Breast epithelium (tissue), 3 donors: ENCODE data around the gene DHRS1.

ENCODE experiments used
- CTCF ChIP-seq, 3 donors: fragments of 450-650 bp; IDR thresholded peaks; one replicate each; pipeline ENCODE4 v1.5.1; 2016 to 2017; ENCODE audit warnings: antibody characterized with exemption in 3 of 3, mild to moderate bottlenecking in 3 of 3, moderate library complexity in 3 of 3
- POLR2A ChIP-seq: fragments of 450-650 bp; IDR thresholded peaks from one replicate; pipeline ENCODE4 v1.6.1; 2016; ENCODE audit warnings: antibody characterized with exemption, mild to moderate bottlenecking, moderate library complexity

DNA sequence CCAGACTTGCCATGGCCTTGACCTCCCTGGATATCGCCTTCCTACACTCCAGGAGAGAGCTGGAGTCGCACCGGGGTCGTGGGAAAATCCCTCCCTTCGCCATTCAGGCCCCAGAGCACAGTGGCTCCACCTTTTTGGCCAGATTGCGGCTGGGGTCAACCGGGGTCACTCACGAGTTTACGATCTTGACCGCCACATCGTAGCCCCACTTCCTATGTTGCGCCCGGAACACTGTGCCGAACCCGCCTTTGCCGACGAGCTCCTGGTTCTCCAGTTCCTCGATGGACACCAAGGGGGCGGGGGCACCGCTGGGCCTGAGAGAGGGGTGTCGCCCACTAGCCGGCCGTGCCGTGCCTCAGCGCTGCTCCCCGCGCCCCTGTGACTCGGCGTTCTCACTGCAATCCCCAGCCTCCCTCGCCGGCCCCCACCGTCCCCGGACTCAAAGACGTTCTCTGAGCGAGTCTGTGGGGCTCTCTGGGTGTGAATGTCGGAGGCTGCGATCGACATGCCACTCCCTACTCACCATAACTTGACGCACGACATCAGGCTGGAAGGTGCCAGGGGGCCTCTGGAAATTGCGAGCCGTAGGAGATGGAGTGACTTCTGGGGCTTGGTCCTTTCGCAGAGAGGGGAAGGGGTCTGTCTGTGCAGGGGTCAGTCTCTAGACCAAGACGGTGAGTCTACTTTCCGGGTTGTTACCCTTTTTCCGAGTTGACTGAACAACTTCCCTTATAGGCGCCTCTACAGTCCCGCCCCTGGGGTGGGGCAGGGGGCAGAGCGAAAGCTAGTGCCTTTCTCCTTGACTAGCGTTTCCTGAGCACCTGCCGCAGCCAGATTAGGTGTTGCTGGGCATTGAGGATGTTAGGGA is 39.9 kb upstream of the DHRS1 start, which contains the start of gene RIPK3:
- no peak for TF ChIP-seq CTCF (IDR thresholded peaks at IDR 0.05)
- no peak for TF ChIP-seq POLR2A
